Measurements from ENCODE around the gene SYNDIG1. TPM values are rescaled to one million over a fixed set of nuclear protein-coding genes. Genes with fewer than 3 reads are reported as not detected.
A peak's percentile ranks its signal among the peaks of the same experiment; 100 is the strongest.

SYNDIG1 gene
- total RNA-seq, 1 donor from 2014 or later: 5.7 TPM

DNA sequence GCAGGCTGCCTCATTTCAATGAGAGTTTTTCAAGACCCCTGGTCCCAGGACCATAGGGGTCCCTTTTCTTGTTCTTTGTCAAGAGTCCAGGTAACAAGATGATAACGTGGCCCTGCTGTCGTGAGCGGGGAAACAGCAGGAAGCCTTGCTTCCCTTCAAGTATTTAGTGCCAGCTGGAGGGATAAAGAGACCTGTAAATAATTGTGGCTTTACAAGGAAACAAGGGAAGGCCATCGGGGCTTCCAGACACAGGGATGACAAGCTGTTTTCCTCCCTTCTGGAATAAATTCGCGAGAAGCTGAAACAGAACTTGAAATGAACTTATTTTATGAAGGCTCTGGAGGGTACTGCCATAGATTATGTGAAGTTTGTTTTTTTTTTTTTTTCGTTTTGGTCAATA is 163.2 kb downstream of the SYNDIG1 start:
- no peaks in the 10 kb centered on the region for H3K9me3 ChIP-seq (ENCODE audit: insufficient read depth, low read depth, low read length)
- H3K27ac ChIP-seq (ENCODE audit: low read depth, low read length): no peak overlapping the region
- Mint-ChIP-seq H3K4me1 (ENCODE audit: low read depth, unreplicated experiment) (peaks cover 22% of the 10 kb centered on the region), H3K4me3 (ENCODE audit: unreplicated experiment) (no peak overlapping the region), H3K9me3 (ENCODE audit: unreplicated experiment) (peaks cover 3% of the 10 kb centered on the region), H3K36me3 (ENCODE audit: low read depth, unreplicated experiment) (peaks cover 7% of the 10 kb centered on the region), H3K27ac (ENCODE audit: unreplicated experiment) (no peak overlapping the region), H3K27me3 (ENCODE audit: low read depth, unreplicated experiment) (peaks cover 2% of the 10 kb centered on the region)
- no peaks in the 10 kb centered on the region for H3K79me2 ChIP-seq (ENCODE audit: insufficient read depth, low read length)
- H4K20me1 ChIP-seq (ENCODE audit: insufficient read depth, low read length): no peaks in the 10 kb centered on the region
- no peak for TF ChIP-seq EZH2 (IDR thresholded peaks at IDR 0.05; ENCODE audit: insufficient read depth, low read length)
- TF ChIP-seq, protein P1, sequence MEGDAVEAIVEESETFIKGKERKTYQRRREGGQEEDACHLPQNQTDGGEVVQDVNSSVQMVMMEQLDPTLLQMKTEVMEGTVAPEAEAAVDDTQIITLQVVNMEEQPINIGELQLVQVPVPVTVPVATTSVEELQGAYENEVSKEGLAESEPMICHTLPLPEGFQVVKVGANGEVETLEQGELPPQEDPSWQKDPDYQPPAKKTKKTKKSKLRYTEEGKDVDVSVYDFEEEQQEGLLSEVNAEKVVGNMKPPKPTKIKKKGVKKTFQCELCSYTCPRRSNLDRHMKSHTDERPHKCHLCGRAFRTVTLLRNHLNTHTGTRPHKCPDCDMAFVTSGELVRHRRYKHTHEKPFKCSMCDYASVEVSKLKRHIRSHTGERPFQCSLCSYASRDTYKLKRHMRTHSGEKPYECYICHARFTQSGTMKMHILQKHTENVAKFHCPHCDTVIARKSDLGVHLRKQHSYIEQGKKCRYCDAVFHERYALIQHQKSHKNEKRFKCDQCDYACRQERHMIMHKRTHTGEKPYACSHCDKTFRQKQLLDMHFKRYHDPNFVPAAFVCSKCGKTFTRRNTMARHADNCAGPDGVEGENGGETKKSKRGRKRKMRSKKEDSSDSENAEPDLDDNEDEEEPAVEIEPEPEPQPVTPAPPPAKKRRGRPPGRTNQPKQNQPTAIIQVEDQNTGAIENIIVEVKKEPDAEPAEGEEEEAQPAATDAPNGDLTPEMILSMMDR (IDR thresholded peaks at IDR 0.05; ENCODE audit: insufficient read depth, low read depth, low read length): no peak
- no peak overlapping the region for H2AFZ ChIP-seq (ENCODE audit: low read depth, low read length)
- FAIRE-seq (no peak), DNase-seq (ENCODE audit: low read depth) (no peak)
- no peaks in the 10 kb centered on the region for H3K27me3 ChIP-seq (ENCODE audit: insufficient read depth, low read length)
- peak overlapping the region; percentile 12 for H3K4me2 ChIP-seq (ENCODE audit: low read length)
- H3K9ac ChIP-seq (ENCODE audit: low read length): no peak overlapping the region
- H3K4me3 ChIP-seq (ENCODE audit: insufficient read depth, low read depth, low read length): no peak overlapping the region
- no peaks in the 10 kb centered on the region for H3K36me3 ChIP-seq (ENCODE audit: insufficient read depth, low read length)
- peaks cover 24% of the 10 kb centered on the region for H3K4me1 ChIP-seq (ENCODE audit: insufficient read depth, low read length)

DNA sequence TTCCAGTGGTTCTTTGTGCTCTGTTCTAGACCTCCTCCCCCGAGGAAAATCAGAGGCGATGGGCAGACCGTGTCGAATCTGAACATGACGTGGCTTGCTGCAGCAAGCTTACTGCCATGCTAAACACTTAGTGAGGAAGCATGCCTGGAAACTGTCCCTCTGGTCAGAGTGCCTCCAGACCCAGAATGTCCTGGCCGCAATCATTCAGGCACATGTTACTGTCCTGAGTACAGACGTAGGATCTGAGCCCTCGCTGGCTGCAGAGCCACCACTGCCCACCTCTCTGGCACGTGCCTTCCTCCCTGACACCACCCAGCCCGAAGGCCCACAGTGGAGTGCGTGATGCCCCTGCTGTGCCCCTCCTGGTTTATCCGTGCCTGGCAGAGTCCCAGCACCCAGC is 163.6 kb downstream of the SYNDIG1 start:
- H3K36me3 ChIP-seq (ENCODE audit: insufficient read depth, low read length): no peaks in the 10 kb centered on the region
- no peak overlapping the region for H3K27ac Mint-ChIP-seq (ENCODE audit: unreplicated experiment)
- H3K4me1 Mint-ChIP-seq (ENCODE audit: low read depth, unreplicated experiment): peaks cover 22% of the 10 kb centered on the region
- no peak for TF ChIP-seq EZH2 (IDR thresholded peaks at IDR 0.05; ENCODE audit: insufficient read depth, low read length)
- TF ChIP-seq, protein P1 (IDR thresholded peaks at IDR 0.05; ENCODE audit: insufficient read depth, low read depth, low read length): no peak
- H3K79me2 ChIP-seq (ENCODE audit: insufficient read depth, low read length): no peaks in the 10 kb centered on the region
- peaks cover 3% of the 10 kb centered on the region for H3K9me3 Mint-ChIP-seq (ENCODE audit: unreplicated experiment)
- no peak overlapping the region for H3K4me3 Mint-ChIP-seq (ENCODE audit: unreplicated experiment)
- H3K4me2 ChIP-seq (ENCODE audit: low read length): peak overlapping the region; percentile 12
- peaks cover 24% of the 10 kb centered on the region for H3K4me1 ChIP-seq (ENCODE audit: insufficient read depth, low read length)
- DNase-seq (ENCODE audit: low read depth) (peak; percentile 29), FAIRE-seq (no peak)
- peaks cover 2% of the 10 kb centered on the region for H3K27me3 Mint-ChIP-seq (ENCODE audit: low read depth, unreplicated experiment)
- no peak overlapping the region for H3K4me3 ChIP-seq (ENCODE audit: insufficient read depth, low read depth, low read length)
- H4K20me1 ChIP-seq (ENCODE audit: insufficient read depth, low read length): no peaks in the 10 kb centered on the region
- H2AFZ ChIP-seq (ENCODE audit: low read depth, low read length): no peak overlapping the region
- H3K27me3 ChIP-seq (ENCODE audit: insufficient read depth, low read length): no peaks in the 10 kb centered on the region
- no peak overlapping the region for H3K9ac ChIP-seq (ENCODE audit: low read length)
- H3K9me3 ChIP-seq (ENCODE audit: insufficient read depth, low read depth, low read length): no peaks in the 10 kb centered on the region
- no peak overlapping the region for H3K27ac ChIP-seq (ENCODE audit: low read depth, low read length)
- peaks cover 7% of the 10 kb centered on the region for H3K36me3 Mint-ChIP-seq (ENCODE audit: low read depth, unreplicated experiment)

DNA sequence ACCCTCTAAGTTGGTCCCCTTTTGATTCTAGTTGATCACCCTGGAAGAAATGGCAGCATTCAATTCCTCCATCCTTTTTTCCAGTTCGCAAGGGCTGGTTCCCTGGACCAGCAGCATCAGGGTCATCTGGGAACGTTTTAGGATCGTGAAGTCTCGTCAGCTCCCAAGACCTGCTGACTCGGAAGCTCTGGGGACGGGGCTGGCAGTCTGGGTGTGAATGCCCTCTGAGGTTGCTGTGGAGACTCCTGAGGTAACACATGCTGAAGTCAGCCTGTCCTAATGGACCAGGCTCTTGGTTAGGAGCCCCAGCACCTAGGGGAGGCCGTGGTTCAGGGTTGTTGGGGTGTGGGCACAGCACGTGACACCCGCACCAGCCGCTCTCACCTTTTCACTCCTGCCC is 164.1 kb downstream of the SYNDIG1 start:
- H3K9ac ChIP-seq (ENCODE audit: low read length): no peak overlapping the region
- no peak for DNase-seq (ENCODE audit: low read depth)
- H3K4me3 ChIP-seq (ENCODE audit: insufficient read depth, low read depth, low read length): no peak overlapping the region
- no peak for TF ChIP-seq EZH2 (IDR thresholded peaks at IDR 0.05; ENCODE audit: insufficient read depth, low read length)
- TF ChIP-seq, protein P1 (IDR thresholded peaks at IDR 0.05; ENCODE audit: insufficient read depth, low read depth, low read length): no peak
- peaks cover 24% of the 10 kb centered on the region for H3K4me1 ChIP-seq (ENCODE audit: insufficient read depth, low read length)
- H3K79me2 ChIP-seq (ENCODE audit: insufficient read depth, low read length): no peaks in the 10 kb centered on the region
- H4K20me1 ChIP-seq (ENCODE audit: insufficient read depth, low read length): no peaks in the 10 kb centered on the region
- Mint-ChIP-seq H3K27ac (ENCODE audit: unreplicated experiment) (no peak overlapping the region), H3K36me3 (ENCODE audit: low read depth, unreplicated experiment) (peaks cover 7% of the 10 kb centered on the region), H3K4me3 (ENCODE audit: unreplicated experiment) (no peak overlapping the region), H3K9me3 (ENCODE audit: unreplicated experiment) (peaks cover 3% of the 10 kb centered on the region), H3K4me1 (ENCODE audit: low read depth, unreplicated experiment) (peaks cover 23% of the 10 kb centered on the region), H3K27me3 (ENCODE audit: low read depth, unreplicated experiment) (peaks cover 2% of the 10 kb centered on the region)
- no peak overlapping the region for H3K27ac ChIP-seq (ENCODE audit: low read depth, low read length)
- no peak overlapping the region for H2AFZ ChIP-seq (ENCODE audit: low read depth, low read length)
- no peaks in the 10 kb centered on the region for H3K36me3 ChIP-seq (ENCODE audit: insufficient read depth, low read length)
- H3K9me3 ChIP-seq (ENCODE audit: insufficient read depth, low read depth, low read length): no peaks in the 10 kb centered on the region
- H3K27me3 ChIP-seq (ENCODE audit: insufficient read depth, low read length): no peaks in the 10 kb centered on the region
- no peak for FAIRE-seq
- no peak overlapping the region for H3K4me2 ChIP-seq (ENCODE audit: low read length)

Data from astrocyte (in vitro differentiated cells and primary cell).